ENCODE measurements around the gene TTLL7.

Gene TTLL7

GRCh38 chr1:83905315-83905907 lies 93.5 kb downstream of the TTLL7 start:
- Mint-ChIP-seq H3K9me3 (no peaks in the 10 kb centered on the region), H3K4me3 (no peak overlapping the region), H3K27ac (no peak overlapping the region), H3K36me3 (ENCODE audit: low read depth) (no peaks in the 10 kb centered on the region), H3K27me3 (no peaks in the 10 kb centered on the region), H3K4me1 (ENCODE audit: low read depth) (no peaks in the 10 kb centered on the region)
- intact Hi-C loops (cut with micrococcal nuclease), result loop anchor here (5.0 kb wide), 3 partner anchors 217 to 1032 kb away; no protein-coding TSS in a partner anchor

- intact Hi-C loops (cut with micrococcal nuclease), result no loop called here
- no peaks in the 10 kb centered on the region for H3K9me3 Mint-ChIP-seq
- no peaks in the 10 kb centered on the region for H3K4me1 Mint-ChIP-seq (ENCODE audit: low read depth)
- no peak overlapping the region for H3K27ac Mint-ChIP-seq
- no peak overlapping the region for H3K4me3 Mint-ChIP-seq
- no peaks in the 10 kb centered on the region for H3K36me3 Mint-ChIP-seq (ENCODE audit: low read depth)
- no peaks in the 10 kb centered on the region for H3K27me3 Mint-ChIP-seq
Measured at GRCh38 chr1:83901547-83902155, 97.3 kb downstream of the TTLL7 start.

GRCh38 chr1:83900524-83900923 lies 98.4 kb downstream of the TTLL7 start:
- H3K27ac Mint-ChIP-seq, result no peak overlapping the region

GRCh38 chr1:83897516-83897915 lies 101.4 kb downstream of the TTLL7 start:
- no peak overlapping the region for H3K27ac Mint-ChIP-seq
- H3K27me3 Mint-ChIP-seq, result no peaks in the 10 kb centered on the region
- no peaks in the 10 kb centered on the region for H3K9me3 Mint-ChIP-seq
- intact Hi-C loops (cut with micrococcal nuclease), result no loop called here
- H3K36me3 Mint-ChIP-seq (ENCODE audit: low read depth), result no peaks in the 10 kb centered on the region
- no peak overlapping the region for H3K4me3 Mint-ChIP-seq
- no peaks in the 10 kb centered on the region for H3K4me1 Mint-ChIP-seq (ENCODE audit: low read depth)

More at GRCh38 chr1:83900524-83900923, 98.4 kb downstream of the TTLL7 start:
- Mint-ChIP-seq H3K36me3 (ENCODE audit: low read depth) (no peaks in the 10 kb centered on the region), H3K4me3 (no peak overlapping the region), H3K27me3 (no peaks in the 10 kb centered on the region), H3K9me3 (no peaks in the 10 kb centered on the region), H3K4me1 (ENCODE audit: low read depth) (no peaks in the 10 kb centered on the region)
- intact Hi-C loops (cut with micrococcal nuclease), result no loop called here

GRCh38 chr1:83896299-83896698 lies 102.6 kb downstream of the TTLL7 start:
- no peaks in the 10 kb centered on the region for H3K4me1 Mint-ChIP-seq (ENCODE audit: low read depth)
- H3K27me3 Mint-ChIP-seq, result no peaks in the 10 kb centered on the region
- no peaks in the 10 kb centered on the region for H3K36me3 Mint-ChIP-seq (ENCODE audit: low read depth)
- no peak overlapping the region for H3K4me3 Mint-ChIP-seq
- H3K9me3 Mint-ChIP-seq, result no peaks in the 10 kb centered on the region
- intact Hi-C loops (cut with micrococcal nuclease), result no loop called here
- no peak overlapping the region for H3K27ac Mint-ChIP-seq

- Mint-ChIP-seq H3K27me3 (no peaks in the 10 kb centered on the region), H3K27ac (no peak overlapping the region), H3K36me3 (ENCODE audit: low read depth) (no peaks in the 10 kb centered on the region), H3K4me1 (ENCODE audit: low read depth) (no peaks in the 10 kb centered on the region), H3K9me3 (peaks cover 20% of the 10 kb centered on the region), H3K4me3 (no peak overlapping the region)
- intact Hi-C loops (cut with micrococcal nuclease), result no loop called here
Measured at GRCh38 chr1:83889707-83890106, 109.2 kb downstream of the TTLL7 start.

GRCh38 chr1:83887483-83887882 lies 111.4 kb downstream of the TTLL7 start:
- intact Hi-C loops (cut with micrococcal nuclease), result no loop called here
- H3K27ac Mint-ChIP-seq, result no peak overlapping the region
- peaks cover 20% of the 10 kb centered on the region for H3K9me3 Mint-ChIP-seq
- no peak overlapping the region for H3K4me3 Mint-ChIP-seq
- no peaks in the 10 kb centered on the region for H3K27me3 Mint-ChIP-seq
- no peaks in the 10 kb centered on the region for H3K4me1 Mint-ChIP-seq (ENCODE audit: low read depth)
- no peaks in the 10 kb centered on the region for H3K36me3 Mint-ChIP-seq (ENCODE audit: low read depth)

GRCh38 chr1:83883979-83884378 lies 115.0 kb downstream of the TTLL7 start:
- H3K27me3 Mint-ChIP-seq, result no peaks in the 10 kb centered on the region
- intact Hi-C loops (cut with micrococcal nuclease), result no loop called here
- H3K4me1 Mint-ChIP-seq (ENCODE audit: low read depth), result no peaks in the 10 kb centered on the region
- no peak overlapping the region for H3K4me3 Mint-ChIP-seq
- H3K27ac Mint-ChIP-seq, result no peak overlapping the region
- no peaks in the 10 kb centered on the region for H3K36me3 Mint-ChIP-seq (ENCODE audit: low read depth)
- H3K9me3 Mint-ChIP-seq, result peaks cover 10% of the 10 kb centered on the region

GRCh38 chr1:83882906-83883305 lies 116.0 kb downstream of the TTLL7 start:
- H3K9me3 Mint-ChIP-seq, result no peaks in the 10 kb centered on the region
- H3K4me1 Mint-ChIP-seq (ENCODE audit: low read depth), result no peaks in the 10 kb centered on the region
- no peaks in the 10 kb centered on the region for H3K27me3 Mint-ChIP-seq
- H3K36me3 Mint-ChIP-seq (ENCODE audit: low read depth), result no peaks in the 10 kb centered on the region
- no peak overlapping the region for H3K4me3 Mint-ChIP-seq
- intact Hi-C loops (cut with micrococcal nuclease), result no loop called here
- no peak overlapping the region for H3K27ac Mint-ChIP-seq

GRCh38 chr1:83872515-83872914 lies 126.4 kb downstream of the TTLL7 start:
- Mint-ChIP-seq H3K4me1 (ENCODE audit: low read depth) (no peaks in the 10 kb centered on the region), H3K27me3 (no peaks in the 10 kb centered on the region), H3K9me3 (no peaks in the 10 kb centered on the region), H3K4me3 (no peak overlapping the region), H3K36me3 (ENCODE audit: low read depth) (no peaks in the 10 kb centered on the region), H3K27ac (no peak overlapping the region)
- intact Hi-C loops (cut with micrococcal nuclease), result no loop called here

GRCh38 chr1:83864991-83865390 lies 133.9 kb downstream of the TTLL7 start:
- intact Hi-C loops (cut with micrococcal nuclease), result no loop called here
- Mint-ChIP-seq H3K4me3 (no peak overlapping the region), H3K27me3 (peaks cover 12% of the 10 kb centered on the region), H3K4me1 (ENCODE audit: low read depth) (peaks cover 5% of the 10 kb centered on the region), H3K9me3 (no peaks in the 10 kb centered on the region), H3K36me3 (ENCODE audit: low read depth) (no peaks in the 10 kb centered on the region), H3K27ac (no peak overlapping the region)

GRCh38 chr1:83860490-83861221 lies 138.3 kb downstream of the TTLL7 start:
- H3K9me3 Mint-ChIP-seq, result no peaks in the 10 kb centered on the region
- no peak overlapping the region for H3K27ac Mint-ChIP-seq

GRCh38 chr1:83857716-83858115 lies 141.2 kb downstream of the TTLL7 start:
- Mint-ChIP-seq H3K27me3 (peaks cover 12% of the 10 kb centered on the region), H3K4me1 (ENCODE audit: low read depth) (peaks cover 5% of the 10 kb centered on the region), H3K27ac (no peak overlapping the region), H3K9me3 (no peaks in the 10 kb centered on the region), H3K36me3 (ENCODE audit: low read depth) (no peaks in the 10 kb centered on the region), H3K4me3 (no peak overlapping the region)
- intact Hi-C loops (cut with micrococcal nuclease), result no loop called here

More at GRCh38 chr1:83860490-83861221, 138.3 kb downstream of the TTLL7 start:
- Mint-ChIP-seq H3K27me3 (peaks cover 12% of the 10 kb centered on the region), H3K4me3 (peak overlapping the region; percentile 73), H3K36me3 (ENCODE audit: low read depth) (no peaks in the 10 kb centered on the region), H3K4me1 (ENCODE audit: low read depth) (peaks cover 5% of the 10 kb centered on the region)
- intact Hi-C loops (cut with micrococcal nuclease), result no loop called here

- Mint-ChIP-seq H3K27ac (no peak overlapping the region), H3K27me3 (peaks cover 11% of the 10 kb centered on the region), H3K9me3 (no peaks in the 10 kb centered on the region), H3K4me3 (no peak overlapping the region), H3K4me1 (ENCODE audit: low read depth) (peaks cover 5% of the 10 kb centered on the region), H3K36me3 (ENCODE audit: low read depth) (no peaks in the 10 kb centered on the region)
- intact Hi-C loops (cut with micrococcal nuclease), result no loop called here
Measured at GRCh38 chr1:83857103-83857502, 141.8 kb downstream of the TTLL7 start.

Measured in dendritic cell treated with granulocyte-macrophage colony-stimulating factor and Interleukin-4, amounts not matched to agents 40 ng/mL and 50 ng/mL, for 4 days (primary cell).